22Rv1 (cell line): ENCODE measurements around the gene PCBP2.

Source experiments
- H3K27ac ChIP-seq: fragments of 450-650 bp; 2 replicates; pipeline ENCODE4 v1.5.1; 2017
- ZFX ChIP-seq: fragments of 450-650 bp; IDR thresholded peaks from 2 replicates; pipeline ENCODE4 v1.6.1; 2017; ENCODE audit warnings: antibody characterized with exemption, borderline replicate concordance
- TF ChIP-seq, protein P1 (sequence below): fragments of 450-650 bp; IDR thresholded peaks from 2 replicates; pipeline ENCODE4 v1.5.1; 2017; ENCODE audit warnings: mild to moderate bottlenecking

The PCBP2 gene

DNA sequence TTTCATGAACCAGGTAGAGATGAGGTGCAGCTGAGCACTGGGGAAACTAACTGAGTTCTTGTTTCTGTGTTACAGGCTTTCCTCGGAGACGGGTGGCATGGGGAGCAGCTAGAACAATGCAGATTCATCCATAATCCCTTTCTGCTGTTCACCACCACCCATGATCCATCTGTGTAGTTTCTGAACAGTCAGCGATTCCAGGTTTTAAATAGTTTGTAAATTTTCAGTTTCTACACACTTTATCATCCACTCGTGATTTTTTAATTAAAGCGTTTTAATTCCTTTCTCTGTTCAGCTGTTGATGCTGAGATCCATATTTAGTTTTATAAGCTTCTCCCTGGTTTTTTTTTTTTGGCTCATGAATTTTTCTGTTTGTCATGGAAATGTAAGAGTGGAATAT is 27.4 kb downstream of the PCBP2 start:
- H3K27ac ChIP-seq = peak overlapping the region; percentile 30; the same call in 1 of the 2 replicates
- TF ChIP-seq, protein P1, sequence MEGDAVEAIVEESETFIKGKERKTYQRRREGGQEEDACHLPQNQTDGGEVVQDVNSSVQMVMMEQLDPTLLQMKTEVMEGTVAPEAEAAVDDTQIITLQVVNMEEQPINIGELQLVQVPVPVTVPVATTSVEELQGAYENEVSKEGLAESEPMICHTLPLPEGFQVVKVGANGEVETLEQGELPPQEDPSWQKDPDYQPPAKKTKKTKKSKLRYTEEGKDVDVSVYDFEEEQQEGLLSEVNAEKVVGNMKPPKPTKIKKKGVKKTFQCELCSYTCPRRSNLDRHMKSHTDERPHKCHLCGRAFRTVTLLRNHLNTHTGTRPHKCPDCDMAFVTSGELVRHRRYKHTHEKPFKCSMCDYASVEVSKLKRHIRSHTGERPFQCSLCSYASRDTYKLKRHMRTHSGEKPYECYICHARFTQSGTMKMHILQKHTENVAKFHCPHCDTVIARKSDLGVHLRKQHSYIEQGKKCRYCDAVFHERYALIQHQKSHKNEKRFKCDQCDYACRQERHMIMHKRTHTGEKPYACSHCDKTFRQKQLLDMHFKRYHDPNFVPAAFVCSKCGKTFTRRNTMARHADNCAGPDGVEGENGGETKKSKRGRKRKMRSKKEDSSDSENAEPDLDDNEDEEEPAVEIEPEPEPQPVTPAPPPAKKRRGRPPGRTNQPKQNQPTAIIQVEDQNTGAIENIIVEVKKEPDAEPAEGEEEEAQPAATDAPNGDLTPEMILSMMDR = no peak
- no peak for TF ChIP-seq ZFX

DNA sequence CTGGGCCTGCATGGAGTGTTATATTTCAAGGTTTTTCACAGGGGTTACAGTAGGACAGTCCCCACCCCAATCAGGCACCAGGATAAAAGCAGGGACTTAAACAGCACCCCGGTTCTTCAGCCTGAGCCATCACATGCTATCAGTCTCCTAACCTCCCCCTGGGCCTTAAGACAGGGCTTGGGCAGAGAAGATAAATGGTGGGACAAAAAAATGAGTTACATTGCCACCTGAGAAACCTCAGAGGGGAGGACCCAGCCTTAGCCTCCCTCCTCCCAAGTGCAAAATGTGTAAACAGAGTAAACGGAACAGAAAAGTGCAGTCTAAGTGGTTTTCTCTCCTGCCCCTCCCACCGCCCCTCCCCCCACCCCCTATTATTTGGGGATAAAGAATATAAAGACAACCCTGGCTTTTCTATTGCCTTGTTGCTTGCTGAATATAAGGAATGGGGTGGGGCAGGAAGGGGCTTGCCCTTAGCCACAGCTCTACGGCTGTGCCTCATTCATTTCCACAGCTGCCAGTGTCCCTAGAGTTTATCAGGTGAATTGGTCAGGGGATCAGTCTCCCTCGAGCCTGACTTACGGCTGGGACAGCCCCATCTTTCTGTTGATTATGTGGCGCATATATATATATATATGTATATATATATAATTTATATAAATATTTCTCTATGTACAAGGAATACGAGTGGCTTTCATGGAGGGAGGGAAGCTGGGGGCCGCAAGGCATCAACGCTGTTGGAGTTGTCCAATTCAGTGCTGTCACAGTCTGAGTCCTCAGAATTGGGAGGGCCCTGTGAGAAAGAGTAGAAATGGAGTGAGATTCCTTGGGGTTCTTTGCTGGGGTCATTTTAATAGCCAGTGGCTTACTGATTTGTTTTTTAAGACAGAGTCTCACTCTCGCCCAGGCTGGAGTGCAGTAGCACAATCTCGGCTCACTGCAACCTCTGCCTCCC is 28.9 kb downstream of the PCBP2 start:
- peak overlapping the region; percentile 45; the same call in 1 of the 2 replicates for H3K27ac ChIP-seq
- TF ChIP-seq ZFX = no peak
- TF ChIP-seq, protein P1 = no peak

DNA sequence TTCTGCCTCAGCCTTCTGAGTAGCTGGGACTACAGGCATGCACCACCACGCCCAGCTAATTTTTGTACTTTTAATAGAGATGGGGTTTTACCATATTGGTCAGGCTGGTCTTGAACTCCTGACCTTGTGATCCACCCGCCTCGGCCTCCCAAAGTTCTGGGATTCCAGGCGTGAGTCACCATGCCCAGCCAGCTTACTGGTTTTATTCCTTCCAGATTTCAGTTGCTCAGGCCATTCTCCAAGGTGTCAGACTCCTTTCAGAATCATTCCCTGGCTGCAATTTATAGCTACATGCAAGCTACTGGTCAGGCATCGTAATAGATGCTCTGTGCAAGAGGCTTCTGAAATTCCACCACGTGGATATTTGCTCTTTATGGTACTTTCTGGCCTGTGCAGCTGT is 29.6 kb downstream of the PCBP2 start:
- H3K27ac ChIP-seq = peak overlapping the region; percentile 45; the same call in 1 of the 2 replicates

DNA sequence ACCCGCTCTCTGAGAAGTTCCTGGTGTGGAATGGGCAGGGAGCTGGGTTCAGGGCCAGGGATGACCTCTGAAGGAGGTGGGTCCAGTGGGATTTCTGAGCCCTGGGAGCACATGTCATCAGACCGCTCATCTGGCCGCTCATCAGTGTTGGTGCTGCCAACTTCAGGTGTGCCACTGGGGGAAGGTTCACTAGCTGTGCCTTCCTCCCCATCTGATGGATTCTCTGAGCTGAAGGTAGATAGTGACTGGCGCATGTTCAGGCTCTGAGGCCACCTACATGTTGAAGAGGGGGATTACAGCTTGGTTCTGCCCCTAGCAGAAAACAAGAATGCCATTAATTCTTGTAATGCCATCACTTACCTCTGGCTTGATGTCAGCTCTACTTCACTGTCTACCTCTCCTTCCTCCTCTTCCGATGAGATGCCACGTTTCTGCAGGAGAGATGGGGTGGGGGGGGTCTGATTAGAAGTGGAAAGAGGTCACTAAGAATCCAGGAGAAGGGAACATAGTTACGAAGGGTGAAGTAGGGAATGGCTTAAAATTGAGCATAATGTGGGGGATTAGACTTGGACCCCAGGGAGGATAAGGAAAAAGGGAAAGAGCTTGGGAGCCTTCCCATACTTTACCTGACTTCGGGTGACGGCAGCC is 30.2 kb downstream of the PCBP2 start:
- TF ChIP-seq, protein P1 = peak; percentile 25
- TF ChIP-seq ZFX = no peak
- H3K27ac ChIP-seq = peak overlapping the region; percentile 45

DNA sequence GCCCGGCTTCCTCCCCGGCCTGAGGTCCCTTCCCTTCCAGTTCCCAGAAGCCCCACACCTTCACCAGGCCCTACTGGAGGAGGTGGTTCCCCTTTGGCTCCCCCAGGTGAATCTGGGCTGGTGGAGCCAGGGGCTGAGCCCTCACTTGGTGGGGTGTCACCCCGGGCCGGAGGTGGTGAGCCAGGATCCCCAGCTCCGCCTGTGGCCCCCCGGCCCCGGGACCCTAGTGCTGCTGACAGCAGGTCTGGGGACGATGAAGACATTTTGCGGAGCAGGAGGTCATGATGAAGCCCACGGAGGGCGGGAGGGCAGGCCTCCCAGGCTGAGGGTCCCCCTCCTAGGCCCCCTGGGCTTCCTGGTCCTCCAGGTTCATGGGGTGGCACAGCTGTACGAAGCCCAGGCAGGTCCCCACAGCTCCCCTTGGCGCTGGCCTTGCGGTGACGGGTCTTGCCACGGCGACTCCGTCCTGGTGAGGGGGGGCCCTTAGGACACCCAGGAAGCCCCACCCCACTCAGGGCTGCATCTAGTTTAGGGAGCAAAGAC is 30.8 kb downstream of the PCBP2 start:
- H3K27ac ChIP-seq = peak overlapping the region; percentile 45
- TF ChIP-seq ZFX = no peak
- TF ChIP-seq, protein P1 = no peak

DNA sequence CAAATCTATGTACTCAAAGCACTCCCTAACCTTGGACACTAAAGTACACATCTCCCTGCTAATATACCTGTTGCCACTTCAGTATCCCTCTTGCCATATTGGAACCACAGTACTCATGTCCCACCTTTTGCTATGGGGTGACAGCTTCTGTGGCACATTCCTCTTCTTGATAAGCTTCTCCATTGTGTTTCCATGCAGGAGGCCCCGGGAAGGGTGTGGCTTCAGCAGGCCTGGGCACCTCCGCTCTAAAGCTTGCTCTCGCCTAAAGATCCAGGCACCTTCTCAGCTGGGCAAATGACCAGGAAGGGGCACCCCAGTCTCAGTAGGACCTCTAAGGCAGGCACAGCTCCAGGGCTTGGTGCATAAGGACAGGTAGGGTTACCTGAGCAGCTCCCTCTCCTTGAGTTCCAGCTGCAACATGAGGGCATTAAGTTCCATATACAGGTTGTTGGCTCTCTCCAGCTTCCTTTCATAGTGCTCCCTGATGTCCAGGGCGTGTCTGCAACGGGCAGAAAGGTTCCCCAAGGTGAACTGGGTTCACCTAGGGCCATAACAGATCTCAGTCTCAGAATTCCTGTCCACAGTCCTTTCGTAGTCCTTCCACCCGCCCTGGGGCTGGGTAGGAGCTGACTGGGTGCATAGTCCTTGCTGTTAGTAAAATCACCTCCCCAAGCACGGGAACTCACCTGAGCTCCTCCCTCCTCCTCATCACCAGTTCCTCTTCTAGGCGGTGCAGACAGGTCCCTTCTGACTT is 31.5 kb downstream of the PCBP2 start:
- TF ChIP-seq, protein P1 = no peak
- no peak for TF ChIP-seq ZFX
- H3K27ac ChIP-seq = peak overlapping the region; percentile 45

DNA sequence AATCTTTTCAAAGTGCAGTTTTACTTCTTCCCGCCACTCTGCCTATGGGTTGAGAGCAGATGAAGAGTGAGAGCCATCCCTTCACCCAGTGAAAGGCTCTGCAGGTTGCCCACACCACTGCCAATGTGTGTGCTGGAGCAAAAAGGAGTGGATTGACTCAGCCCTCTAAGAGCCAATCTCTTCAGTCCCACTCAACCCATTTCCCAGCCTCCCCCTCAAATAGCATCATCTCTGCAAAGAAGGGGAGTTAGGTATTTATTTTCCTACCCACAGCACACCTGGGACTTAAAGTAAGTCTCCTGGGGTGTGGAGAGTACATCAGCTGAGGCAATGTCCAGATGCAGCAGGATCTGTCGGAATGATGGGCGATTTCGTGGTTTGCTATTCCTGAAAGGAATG is 32.1 kb downstream of the PCBP2 start:
- peak overlapping the region; percentile 45 for H3K27ac ChIP-seq
- TF ChIP-seq ZFX = no peak
- TF ChIP-seq, protein P1 = no peak
